HepG2 (cell line): ENCODE data around the gene PHACTR1. TPM values are rescaled to one million over a fixed set of nuclear protein-coding genes. Genes with fewer than 3 reads are reported as not detected.

ENCODE experiments used
- BCL6 ChIP-seq: IDR thresholded peaks from 2 replicates; pipeline ENCODE4 v1.6.1; 2016; ENCODE audit warnings: missing genetic modification reagents, missing compliant biosample characterization
- HDAC6 ChIP-seq: fragments of 200-600 bp; sonication (generic); IDR thresholded peaks from 2 replicates; pipeline ENCODE4 v1.7.0; 2017; ENCODE audit warnings: mild to moderate bottlenecking, antibody characterized with exemption, low read length, low read depth
- IKZF4 ChIP-seq: sonication (generic); formaldehyde crosslinking; IDR thresholded peaks from 2 replicates; pipeline ENCODE4 v1.5.1; 2020; ENCODE audit warnings: borderline replicate concordance, mild to moderate bottlenecking, low read depth, missing genetic modification reagents; ENCODE audit errors: not compliant biosample characterization
- MIER2 ChIP-seq: IDR thresholded peaks from 2 replicates; pipeline ENCODE4 v1.6.1; 2016; ENCODE audit warnings: missing biosample characterization, missing genetic modification reagents
- SAFB2 ChIP-seq: sonication (generic); formaldehyde crosslinking; IDR thresholded peaks from 2 replicates; pipeline ENCODE4 v1.5.1; 2020; ENCODE audit warnings: missing genetic modification reagents, low read depth, mild to moderate bottlenecking, borderline replicate concordance
- ZBTB7B ChIP-seq: sonication (generic); formaldehyde crosslinking; IDR thresholded peaks from 2 replicates; pipeline ENCODE4 v1.4.0; 2020; ENCODE audit warnings: missing genetic modification reagents
- ZHX2 ChIP-seq, 2 experiments: sonication (generic) in 1 of 2; formaldehyde crosslinking in 1 of 2; IDR thresholded peaks; 2 replicates each; pipeline versions ENCODE4 v1.6.1 to v1.9.0; 2014 to 2022; ENCODE audit warnings: antibody characterized with exemption in 1 of 2, borderline replicate concordance in 1 of 2, inconsistent platforms in 1 of 2, low read depth in 1 of 2, missing genetic modification reagents in 1 of 2
- ZNF260 ChIP-seq: sonication (generic); formaldehyde crosslinking; IDR thresholded peaks from 2 replicates; pipeline ENCODE4 v1.4.0; 2020; ENCODE audit warnings: missing genetic modification reagents, low read depth, mild to moderate bottlenecking, borderline replicate concordance
- ZNF354B ChIP-seq: sonication (generic); formaldehyde crosslinking; IDR thresholded peaks from 2 replicates; pipeline ENCODE4 v1.8.0; 2022; ENCODE audit warnings: mild to moderate bottlenecking, missing genetic modification reagents
- ZNF746 ChIP-seq: sonication (generic); formaldehyde crosslinking; IDR thresholded peaks from 2 replicates; pipeline ENCODE4 v1.8.0; 2022; ENCODE audit warnings: mild to moderate bottlenecking, missing genetic modification reagents
- polyA plus RNA-seq, 8 experiments: library from polyadenylated mRNA; depleted of rRNA in 3 of 8; stranded (reverse) in 7 of 8; unstranded in 1 of 8; fragments of >200 nt; fragmentation: Illumina TruSeq in 4 of 8; extraction: Trizol in 4 of 8; gene quantifications; 2 replicates each; pipeline versions ENCODE4 v1.2.1 to v1.2.3, GENCODE V29; 2011 to 2016; ENCODE audit warnings: low read depth in 4 of 8, missing spikeins in 1 of 8, mixed read lengths in 1 of 8; ENCODE audit not compliant: insufficient read depth in 1 of 8
- total RNA-seq, 5 experiments: library from RNA; depleted of rRNA; stranded (reverse); fragments of >200 nt; fragmentation: Illumina TruSeq; extraction: Trizol; gene quantifications; 2 replicates each; pipeline ENCODE4 v1.2.3, GENCODE V29; 2016; ENCODE audit warnings: low read depth in 1 of 5

Gene PHACTR1
- total and polyA plus RNA-seq, 2 of the 13 experiments (the other 11 are each of a cell fraction or from before 2014, with no cell fraction given) = 0.09 TPM; not detected in 1

- TF ChIP-seq ZHX2 (IDR thresholded peaks at IDR 0.05; ENCODE audit: low read depth) (no peak), ZHX2 (CRISPR knock-in tag; IDR thresholded peaks at IDR 0.05; ENCODE audit: borderline replicate concordance) (no peak), HDAC6 (no peak), ZNF260 (CRISPR knock-in tag) (no peak), BCL6 (no peak), SAFB2 (no peak), ZNF746 (CRISPR knock-in tag) (no peak), IKZF4 (no peak), MIER2 (no peak), ZBTB7B (no peak), ZNF354B (CRISPR knock-in tag) (no peak)
These were observed 166.3 kb downstream of the PHACTR1 start (continued) for GRCh38 chr6:12882761-12883290.
